GM18909 (cell line): ENCODE measurements around the gene ITPR1.
A peak's percentile ranks its signal among the peaks of the same experiment; 100 is the strongest.

Experiments
- ATAC-seq: cut with Tn5 transposase; IDR thresholded peaks from one replicate; pipeline ENCODE4 v1.9.1; 2021; ENCODE audit warnings: mild to moderate bottlenecking; ENCODE audit not compliant: unreplicated experiment, poor library complexity

ITPR1 gene

DNA sequence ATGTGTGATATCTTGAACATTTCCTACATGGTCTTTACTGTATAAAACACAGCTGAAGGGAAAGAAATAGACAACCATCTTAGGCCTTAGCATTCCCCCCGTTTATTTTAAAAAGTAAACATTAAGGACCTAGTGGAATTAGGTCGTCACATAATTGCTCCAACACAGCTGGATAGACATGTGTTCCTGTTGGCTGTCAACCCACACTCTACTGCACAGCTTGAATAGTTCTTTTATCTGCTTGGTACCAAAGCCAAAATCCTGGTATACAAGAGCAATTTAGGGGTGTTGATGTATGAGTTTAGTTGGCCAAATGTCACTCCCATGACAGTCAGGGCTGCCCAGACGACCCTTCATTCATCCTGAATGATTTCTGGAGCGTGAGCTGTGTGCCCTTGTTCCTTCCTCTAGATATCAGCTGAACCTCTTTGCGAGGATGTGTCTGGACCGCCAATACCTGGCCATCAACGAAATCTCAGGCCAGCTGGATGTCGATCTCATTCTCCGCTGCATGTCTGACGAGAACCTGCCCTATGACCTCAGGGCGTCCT lies 179.7 kb downstream of the ITPR1 start:
- no peak for ATAC-seq

- ATAC-seq, result no peak
These were observed 181.1 kb downstream of the ITPR1 start for GRCh38 chr3:4674216-4674615.

DNA sequence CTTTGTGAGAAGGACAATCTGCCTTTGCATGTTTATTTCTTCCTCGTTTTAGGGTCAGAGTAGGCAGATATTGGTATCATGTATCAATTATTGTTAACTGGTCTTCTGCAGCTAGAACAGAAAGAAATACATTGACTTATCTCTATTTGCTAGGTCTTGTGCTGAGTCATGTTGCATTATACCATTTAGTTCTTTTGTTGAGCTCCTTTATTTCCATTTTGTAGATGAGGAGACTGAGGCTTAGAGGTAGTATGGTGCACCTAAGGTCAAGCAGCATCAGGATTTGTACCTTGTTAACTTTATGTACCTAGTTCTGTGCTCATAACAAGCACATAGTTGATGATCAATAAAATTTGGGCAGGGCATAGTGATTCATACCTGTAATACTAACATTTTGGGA lies 182.6 kb downstream of the ITPR1 start:
- ATAC-seq, result no peak

DNA sequence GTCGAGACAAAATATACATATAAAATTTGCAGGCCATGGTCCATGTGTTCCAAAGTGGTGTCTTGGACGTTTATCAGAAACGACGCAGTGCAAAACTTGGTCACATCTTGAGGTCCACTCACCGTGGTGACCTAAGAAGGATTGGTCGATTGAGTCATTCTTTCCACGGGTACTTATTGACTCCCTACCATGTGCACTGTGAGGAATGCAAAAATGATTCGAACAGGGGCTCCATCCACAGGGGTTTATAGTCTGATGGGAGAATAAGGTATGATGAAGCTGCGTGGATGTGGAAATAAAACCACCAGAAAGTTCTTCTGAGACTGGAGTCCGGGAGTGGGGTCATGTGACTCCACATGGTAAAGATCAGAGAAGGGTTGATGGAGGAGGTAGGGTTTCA lies 185.2 kb downstream of the ITPR1 start:
- ATAC-seq, result no peak

DNA sequence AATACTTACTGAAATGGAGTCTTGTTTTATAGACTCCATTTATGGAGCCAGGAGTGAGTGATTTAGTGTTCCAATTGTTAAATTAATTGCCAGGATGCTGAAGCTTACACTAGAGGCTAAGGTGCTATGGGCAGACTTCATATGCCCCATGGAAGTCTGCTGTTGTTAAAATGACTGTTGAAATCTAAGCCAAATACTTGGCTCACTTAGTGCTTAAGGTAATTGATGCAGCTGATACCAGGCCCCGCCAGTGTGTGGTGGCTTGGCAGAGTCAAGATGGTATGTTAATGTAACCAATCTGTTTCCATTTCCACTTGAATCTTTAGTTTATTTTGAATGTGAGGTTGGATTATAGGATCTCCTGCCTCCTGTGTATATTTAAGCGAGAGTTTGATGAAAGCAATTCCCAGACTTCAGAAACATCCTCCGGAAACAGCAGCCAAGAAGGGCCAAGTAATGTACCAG lies 187.1 kb downstream of the ITPR1 start:
- ATAC-seq, result no peak

DNA sequence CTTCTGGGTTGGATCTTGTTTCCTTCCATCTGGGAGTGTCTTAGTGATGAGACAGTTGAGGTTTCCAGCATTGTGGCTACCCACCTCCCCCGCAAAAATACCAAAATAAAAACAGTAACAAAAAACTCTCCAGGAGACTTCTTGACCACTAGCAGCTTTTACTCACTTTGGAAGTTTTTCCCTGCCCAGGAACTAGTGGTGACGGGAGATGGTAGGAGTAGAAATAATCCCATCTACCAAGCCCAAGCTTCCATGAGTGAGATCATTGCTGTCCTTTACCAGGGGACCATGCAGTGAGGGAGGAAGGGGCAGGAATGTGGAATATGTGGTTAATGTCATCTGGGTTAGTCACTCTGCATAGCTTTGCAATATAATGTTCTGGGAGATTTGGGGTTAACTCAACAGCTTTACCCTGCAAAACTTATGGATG lies 187.7 kb downstream of the ITPR1 start:
- ATAC-seq, result no peak

DNA sequence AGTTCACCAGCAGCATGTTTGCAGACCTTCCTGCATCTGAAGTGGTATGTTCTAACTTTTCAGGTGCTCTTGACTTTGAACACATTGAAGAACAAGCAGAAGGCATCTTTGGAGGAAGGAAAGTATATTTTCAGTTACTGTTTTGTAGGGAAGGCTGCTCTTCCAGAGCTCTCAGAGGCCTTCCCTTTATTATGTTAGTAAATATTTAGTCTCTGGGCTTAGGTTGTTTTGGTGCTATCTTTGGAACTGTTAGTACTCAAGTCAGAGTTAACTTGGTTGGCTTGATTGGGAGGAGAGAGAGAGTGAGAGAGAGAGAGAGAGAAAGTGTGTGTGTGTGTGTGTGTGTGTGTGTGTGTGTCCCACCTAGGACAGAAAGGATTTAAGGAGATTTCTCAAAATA lies 188.2 kb downstream of the ITPR1 start:
- ATAC-seq, result no peak

DNA sequence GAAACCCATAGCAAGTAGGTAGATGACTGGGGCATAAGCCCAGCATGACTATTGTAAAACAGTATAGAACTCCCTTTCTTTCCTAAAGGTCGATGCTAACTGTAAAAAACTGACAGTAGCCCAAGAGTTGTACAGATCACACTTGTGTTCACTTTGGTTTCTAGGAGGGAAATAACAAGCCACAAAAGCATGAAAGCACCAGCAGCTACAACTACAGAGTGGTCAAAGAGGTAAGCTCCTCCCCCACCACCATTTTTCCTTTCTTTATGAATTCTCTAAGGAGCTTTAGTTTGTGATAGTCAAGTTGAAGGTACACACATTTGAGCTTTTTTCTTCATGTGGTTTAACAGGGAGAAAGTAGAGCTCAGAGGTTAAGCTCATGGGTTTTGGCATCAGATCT lies 191.0 kb downstream of the ITPR1 start:
- no peak for ATAC-seq

- ATAC-seq, result no peak
These were observed 191.8 kb downstream of the ITPR1 start for GRCh38 chr3:4684976-4685375.

- ATAC-seq, result no peak
These were observed 192.7 kb downstream of the ITPR1 start for GRCh38 chr3:4685673-4686345.

DNA sequence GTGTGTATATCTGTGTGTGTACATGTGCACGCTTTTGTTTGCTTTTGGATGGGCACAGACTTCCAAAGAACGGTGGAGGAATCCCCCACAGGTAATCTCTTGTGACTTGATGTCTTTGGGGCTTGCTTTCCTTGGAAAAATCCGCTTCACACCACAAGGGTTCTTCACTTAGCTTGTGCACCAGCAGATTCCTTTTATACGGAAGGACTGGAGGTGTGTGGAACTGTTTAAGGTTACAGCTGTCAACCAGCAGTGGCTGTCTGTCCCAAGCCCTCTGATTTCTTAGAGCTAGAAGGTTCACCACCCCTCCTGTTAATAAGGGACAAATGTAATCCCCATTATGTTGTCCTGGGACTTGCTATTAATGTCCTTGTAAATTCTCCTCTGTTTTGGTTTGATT lies 193.5 kb downstream of the ITPR1 start:
- no peak for ATAC-seq

- ATAC-seq, result no peak
These were observed 194.0 kb downstream of the ITPR1 start for GRCh38 chr3:4687167-4687566.

- no peak for ATAC-seq
These were observed 194.4 kb downstream of the ITPR1 start for GRCh38 chr3:4687596-4687995.

DNA sequence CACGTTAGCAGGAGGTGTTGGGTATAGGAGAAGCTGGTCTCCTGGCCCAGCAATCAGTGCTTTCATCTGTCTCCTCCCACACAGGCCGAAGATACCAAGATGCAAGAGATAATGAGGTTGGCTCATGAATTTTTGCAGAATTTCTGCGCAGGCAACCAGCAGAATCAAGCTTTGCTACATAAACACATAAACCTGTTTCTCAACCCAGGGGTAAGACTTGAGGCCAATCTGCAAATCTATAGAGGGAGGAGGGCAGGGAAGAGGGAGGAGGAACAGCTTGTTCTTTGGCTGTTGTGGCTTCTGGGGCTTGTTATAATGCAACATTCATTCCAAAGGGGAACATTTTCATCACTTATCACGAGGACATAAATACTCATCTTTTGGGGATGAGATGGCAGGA lies 195.3 kb downstream of the ITPR1 start:
- no peak for ATAC-seq

DNA sequence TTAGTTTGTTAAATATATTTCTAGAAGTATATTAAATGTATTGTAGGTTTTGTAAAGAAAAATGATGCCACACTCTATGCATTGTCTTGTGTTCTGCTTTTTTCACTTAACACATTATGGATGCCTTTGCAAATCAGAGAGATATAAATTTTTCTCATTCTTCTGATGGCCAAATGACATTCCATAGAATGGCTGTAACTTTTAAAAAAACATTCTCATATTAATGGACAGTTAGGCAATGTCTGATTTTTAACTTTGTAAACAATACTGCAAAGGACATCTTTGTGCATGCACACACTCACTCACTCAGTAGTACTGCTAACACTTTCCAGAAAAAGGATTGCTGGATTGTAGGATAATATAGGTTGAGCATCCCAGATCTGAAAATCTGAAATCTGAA lies 195.9 kb downstream of the ITPR1 start:
- no peak for ATAC-seq

DNA sequence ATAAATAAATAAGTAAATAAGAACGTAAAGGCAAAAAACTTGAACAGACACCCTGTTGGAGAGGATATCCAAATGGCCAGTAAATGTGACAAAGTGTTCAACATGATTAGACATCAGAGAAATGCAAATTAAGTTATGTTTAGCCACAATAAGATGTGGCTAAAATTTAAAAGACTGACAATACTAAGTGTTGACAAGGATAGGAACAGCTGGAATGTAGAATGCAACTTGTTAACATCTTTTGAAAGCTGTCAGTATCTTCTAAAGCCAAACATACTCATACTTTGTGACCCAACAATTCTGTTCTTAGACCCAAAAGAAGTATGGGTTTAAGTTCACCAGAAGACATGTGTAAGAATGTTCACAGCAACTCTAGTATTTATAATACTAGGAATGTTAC lies 197.1 kb downstream of the ITPR1 start:
- ATAC-seq, result no peak

DNA sequence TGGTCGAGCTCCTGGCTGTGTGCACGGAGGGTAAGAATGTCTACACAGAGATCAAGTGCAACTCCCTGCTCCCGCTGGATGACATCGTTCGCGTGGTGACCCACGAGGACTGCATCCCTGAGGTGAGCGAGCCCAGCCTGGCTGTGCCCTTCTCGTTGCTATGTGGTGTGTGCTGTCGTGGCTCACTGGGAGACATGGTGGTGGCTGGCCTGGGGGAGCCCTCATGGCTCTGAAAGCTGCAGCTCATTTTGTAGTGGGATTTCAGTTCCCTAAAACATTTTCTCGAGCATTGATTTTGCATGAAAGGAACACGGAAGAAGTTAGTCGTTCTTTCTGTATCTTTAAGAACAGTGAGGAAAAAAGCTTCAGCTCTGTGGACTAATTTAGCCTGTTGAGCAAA lies 200.5 kb downstream of the ITPR1 start:
- peak; percentile 87 for ATAC-seq

GRCh38 chr3:4695846-4696245 lies 202.7 kb downstream of the ITPR1 start:
- no peak for ATAC-seq

- ATAC-seq, result no peak
These were observed 203.1 kb downstream of the ITPR1 start for GRCh38 chr3:4696266-4696665.

DNA sequence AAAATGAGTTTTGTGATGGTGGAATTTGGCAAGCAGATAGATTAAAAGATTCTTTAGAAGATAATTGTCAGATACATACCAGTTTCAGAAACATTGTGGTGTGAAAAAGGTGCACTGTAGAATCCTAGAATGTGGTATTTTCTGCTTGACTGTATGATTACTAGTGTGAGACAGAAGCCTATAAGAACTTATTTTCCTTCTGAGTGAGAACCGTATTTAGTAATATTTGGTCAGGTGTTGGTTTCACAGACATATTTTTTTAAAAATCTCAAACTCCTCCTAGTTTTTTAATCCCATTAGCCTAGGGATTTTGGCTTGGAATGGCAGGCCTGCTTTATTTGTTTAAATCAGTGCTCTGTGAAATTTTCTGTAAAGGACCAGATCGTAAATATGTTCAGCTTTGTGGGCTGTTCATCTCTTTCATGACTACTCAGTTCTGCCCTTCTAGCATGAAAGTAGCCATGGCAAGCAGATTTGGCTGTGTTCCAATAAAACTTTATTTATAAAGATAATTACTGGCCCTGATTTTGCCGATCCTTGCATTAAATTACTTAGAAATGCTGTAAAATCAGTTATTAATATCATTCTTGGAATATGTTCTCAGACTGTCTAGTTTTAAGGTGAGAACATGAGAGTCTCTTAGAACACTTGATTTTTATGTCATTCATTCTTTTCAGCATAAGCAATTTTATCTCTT lies 205.1 kb downstream of the ITPR1 start:
- no peak for ATAC-seq

GRCh38 chr3:4703054-4703480 lies 209.9 kb downstream of the ITPR1 start:
- no peak for ATAC-seq

- ATAC-seq, result no peak
These were observed 211.4 kb downstream of the ITPR1 start for GRCh38 chr3:4704552-4704951.
